IMR-90 (cell line): Measurements from ENCODE around the gene MARCHF6. TPM values are rescaled to one million over a fixed set of nuclear protein-coding genes. Genes with fewer than 3 reads are reported as not detected.

ENCODE experiments used
- ATAC-seq: fragments of 200-7000 bp; cut with Tn5 transposase; 2 replicates; pipeline ENCODE4 v1.9.1; 2020; ENCODE audit warnings: low read depth, mild to moderate bottlenecking, moderate library complexity
- BruUV-seq: library from RNA; stranded (reverse); fragments of 400-500 nt; replicated peaks from 2 replicates; lab custom pipeline; 2021; lab: Mats Ljungman, UMichigan
- CTCF ChIA-PET: fragments of 300-600 bp; formaldehyde crosslinking; extraction: SDS; loops from one replicate; lab custom pipeline; 2021; ENCODE audit warnings: antibody characterized with exemption; lab: Yijun Ruan, JAX
- POLR2A ChIA-PET: fragments of 300-600 bp; sonication (Branson Sonifier 250); formaldehyde crosslinking; loops from one replicate; lab custom pipeline; 2022; ENCODE audit warnings: antibody characterized with exemption; ENCODE audit not compliant: unreplicated experiment; lab: Charles Lee
- DNase-seq: peaks from one replicate; pipeline ENCODE4 v3.0.0; 2013
- H2AFZ ChIP-seq: replicated peaks from 2 replicates; pipeline ENCODE3; 2013; ENCODE audit warnings: low read length, mild to moderate bottlenecking; ENCODE audit not compliant: poor library complexity
- H2AK5ac ChIP-seq: 2 replicates; pipeline ENCODE4 v1.6.1; 2013; ENCODE audit warnings: low read depth, low read length, inconsistent platforms
- H2AK9ac ChIP-seq: replicated peaks from 2 replicates; pipeline ENCODE3; 2013; ENCODE audit warnings: mild to moderate bottlenecking, low read depth, low read length, moderate library complexity; ENCODE audit not compliant: poor library complexity
- H2BK120ac ChIP-seq: 2 replicates; pipeline ENCODE4 v1.6.1; 2013; ENCODE audit warnings: low read depth, low read length, inconsistent platforms
- H2BK15ac ChIP-seq: 3 replicates; pipeline ENCODE4 v1.6.1; 2013; ENCODE audit warnings: low read depth, low read length, inconsistent platforms
- H2BK20ac ChIP-seq: 2 replicates; pipeline ENCODE4 v1.6.1; 2013; ENCODE audit warnings: low read depth, mild to moderate bottlenecking, inconsistent platforms, low read length, moderate library complexity
- H2BK5ac ChIP-seq: 2 replicates; pipeline ENCODE4 v1.6.1; 2013; ENCODE audit warnings: mild to moderate bottlenecking, low read depth, low read length, inconsistent platforms; ENCODE audit not compliant: poor library complexity, severe bottlenecking
- H3K14ac ChIP-seq: replicated peaks from 2 replicates; pipeline ENCODE4 v1.6.1; 2013; ENCODE audit warnings: low read depth, low read length, inconsistent platforms
- H3K18ac ChIP-seq: 2 replicates; pipeline ENCODE4 v1.6.1; 2013; ENCODE audit warnings: low read depth, low read length, control low read depth
- H3K23ac ChIP-seq: 2 replicates; pipeline ENCODE4 v1.6.1; 2013; ENCODE audit warnings: low read depth, low read length, inconsistent platforms
- H3K27ac ChIP-seq: 2 replicates; pipeline ENCODE4 v1.5.1; 2013; ENCODE audit warnings: mild to moderate bottlenecking, control low read depth, low read length; ENCODE audit not compliant: insufficient read depth
- H3K27me3 ChIP-seq: 2 replicates; pipeline ENCODE4 v1.6.1; 2013; ENCODE audit warnings: low read length; ENCODE audit not compliant: control insufficient read depth, insufficient read depth
- H3K36me3 ChIP-seq: 2 replicates; pipeline ENCODE4 v1.6.1; 2013; ENCODE audit warnings: low read length, mixed read lengths; ENCODE audit not compliant: control insufficient read depth, insufficient read depth
- H3K4ac ChIP-seq: 2 replicates; pipeline ENCODE4 v1.6.1; 2013; ENCODE audit warnings: low read depth, low read length, inconsistent platforms
- H3K4me1 ChIP-seq: 2 replicates; pipeline ENCODE4 v1.6.1; 2013; ENCODE audit warnings: low read length, mixed read lengths; ENCODE audit not compliant: control insufficient read depth, insufficient read depth
- H3K4me2 ChIP-seq: 2 replicates; pipeline ENCODE4 v1.6.1; 2013; ENCODE audit warnings: low read depth, mild to moderate bottlenecking, control low read depth, low read length, moderate library complexity
- H3K4me3 ChIP-seq: 2 replicates; pipeline ENCODE4 v1.5.1; 2013; ENCODE audit warnings: low read depth, mild to moderate bottlenecking, control low read depth, low read length, moderate library complexity; ENCODE audit not compliant: insufficient read depth
- H3K56ac ChIP-seq: 2 replicates; pipeline ENCODE4 v1.6.1; 2013; ENCODE audit warnings: low read length, inconsistent platforms; ENCODE audit not compliant: insufficient read depth; ENCODE audit errors: extremely low read depth
- H3K79me1 ChIP-seq, 2 experiments: 2 replicates each; pipeline ENCODE4 v1.6.1; 2013; ENCODE audit warnings: low read length in 2 of 2, inconsistent platforms in 1 of 2, low read depth in 1 of 2
- H3K9ac ChIP-seq: 2 replicates; pipeline ENCODE4 v1.6.1; 2013; ENCODE audit warnings: low read depth, low read length, control low read depth
- H3K9me1 ChIP-seq: 2 replicates; pipeline ENCODE4 v1.6.1; 2013; ENCODE audit warnings: low read length, inconsistent platforms; ENCODE audit not compliant: insufficient read depth
- H3K9me3 ChIP-seq: 2 replicates; pipeline ENCODE4 v1.6.1; 2013; ENCODE audit warnings: low read length; ENCODE audit not compliant: control insufficient read depth, insufficient read depth
- H4K20me1 ChIP-seq: 2 replicates; pipeline ENCODE4 v1.6.1; 2013; ENCODE audit warnings: low read length, inconsistent platforms; ENCODE audit not compliant: insufficient read depth
- H4K5ac ChIP-seq: 2 replicates; pipeline ENCODE4 v1.6.1; 2013; ENCODE audit warnings: mild to moderate bottlenecking, low read depth, low read length, control low read depth
- H4K8ac ChIP-seq, 2 experiments: 2 replicates each; pipeline ENCODE4 v1.6.1; 2013; ENCODE audit warnings: low read depth in 2 of 2, low read length in 2 of 2, control low read depth in 1 of 2, inconsistent platforms in 1 of 2
- H4K91ac ChIP-seq: 2 replicates; pipeline ENCODE4 v1.6.1; 2013; ENCODE audit warnings: low read depth, low read length, inconsistent platforms; ENCODE audit not compliant: insufficient read depth
- BHLHE40 ChIP-seq: fragments of 150-350 bp; IDR thresholded peaks from 2 replicates; pipeline ENCODE4 v1.6.1; 2016; ENCODE audit warnings: mild to moderate bottlenecking, low read depth, low read length
- CEBPB ChIP-seq: IDR thresholded peaks from 2 replicates; pipeline ENCODE4 v1.6.1; 2012; ENCODE audit warnings: low read depth, low read length, improper control_type of control experiment
- CHD1 ChIP-seq: IDR thresholded peaks from 2 replicates; pipeline ENCODE4 v1.6.1; 2012; ENCODE audit warnings: low read depth, low read length, improper control_type of control experiment
- CTCF ChIP-seq: conservative IDR thresholded peaks from 2 replicates; pipeline ENCODE4 v1.5.1; 2012; ENCODE audit warnings: mild to moderate bottlenecking, low read depth, low read length, improper control_type of control experiment
- FOS ChIP-seq: fragments of 150-350 bp; IDR thresholded peaks from 2 replicates; pipeline ENCODE4 v1.6.1; 2016; ENCODE audit warnings: low read depth, low read length
- MAFK ChIP-seq: IDR thresholded peaks from 2 replicates; pipeline ENCODE4 v1.6.1; 2012; ENCODE audit warnings: low read depth, low read length, improper control_type of control experiment
- MAZ ChIP-seq: IDR thresholded peaks from 2 replicates; pipeline ENCODE4 v1.6.1; 2012; ENCODE audit warnings: low read depth, mild to moderate bottlenecking, low read length, improper control_type of control experiment, moderate library complexity, borderline replicate concordance
- MXI1 ChIP-seq: IDR thresholded peaks from 2 replicates; pipeline ENCODE4 v1.6.1; 2012; ENCODE audit warnings: low read depth, mild to moderate bottlenecking, low read length, moderate library complexity, borderline replicate concordance
- NFE2L2 ChIP-seq: fragments of 150-350 bp; IDR thresholded peaks from 2 replicates; pipeline ENCODE4 v1.6.1; 2016; ENCODE audit warnings: low read depth, mild to moderate bottlenecking, low read length
- POLR2A ChIP-seq: IDR thresholded peaks from 2 replicates; pipeline ENCODE4 v1.6.1; 2012; ENCODE audit warnings: mild to moderate bottlenecking, low read depth, low read length
- RAD21 ChIP-seq: IDR thresholded peaks from 2 replicates; pipeline ENCODE4 v1.6.1; 2012; ENCODE audit warnings: low read length, improper control_type of control experiment
- RCOR1 ChIP-seq: IDR thresholded peaks from 2 replicates; pipeline ENCODE4 v1.6.1; 2012; ENCODE audit warnings: mild to moderate bottlenecking, low read length, improper control_type of control experiment; ENCODE audit not compliant: insufficient replicate concordance
- RFX5 ChIP-seq: IDR thresholded peaks from 2 replicates; pipeline ENCODE4 v1.8.0; 2012; ENCODE audit warnings: low read depth, mild to moderate bottlenecking, low read length, moderate library complexity
- SMC3 ChIP-seq: fragments of 150-350 bp; IDR thresholded peaks from 2 replicates; pipeline ENCODE4 v1.6.1; 2016; ENCODE audit warnings: low read depth, mild to moderate bottlenecking, antibody characterized with exemption, low read length, moderate library complexity
- USF2 ChIP-seq: fragments of 150-350 bp; IDR thresholded peaks from 2 replicates; pipeline ENCODE4 v1.6.1; 2017; ENCODE audit warnings: mild to moderate bottlenecking, antibody characterized with exemption, low read length, low read depth
- WGBS, 2 experiments: methylation state at CpG; one replicate each; pipeline versions ENCODE4 v1.1.5 to v1.1.7; 2013; ENCODE audit warnings: missing lambda C conversion rate in 2 of 2; ENCODE audit not compliant: insufficient read length in 1 of 2; ENCODE audit errors: extremely low coverage in 2 of 2; 5-methylcytosine and 5-hydroxymethylcytosine counted together
- dilution Hi-C: fragments of 300-500 bp; cut with HindIII; formaldehyde crosslinking; loops from one replicate; pipeline ENCODE4 v1.14.3; 2018; ENCODE audit warnings: low sequenced_read_pairs; ENCODE audit not compliant: unreplicated experiment
- in situ Hi-C: fragments of 300-500 bp; cut with MboI; formaldehyde crosslinking; loops from 3 replicates; pipeline ENCODE4 v1.14.3; 2019; ENCODE audit warnings: low sequenced_read_pairs, inconsistent platforms, mixed read lengths
- intact Hi-C: fragments of 100-400 bp; cut with micrococcal nuclease; formaldehyde crosslinking; loops from 2 replicates; pipeline ENCODE4 v1.10.0; 2022
- polyA plus RNA-seq, 3 experiments: library from polyadenylated mRNA; depleted of rRNA; stranded (reverse); fragments of >200 nt; gene quantifications; 2 replicates each; pipeline ENCODE4 v1.2.3, GENCODE V29; 2012; ENCODE audit warnings: low replicate concordance in 1 of 3
- total RNA-seq: library from RNA; depleted of rRNA; stranded (reverse); fragments of >200 nt; gene quantifications from 2 replicates; pipeline ENCODE4 v1.2.3, GENCODE V29; 2012
- TF ChIP-seq, protein P1 (sequence below): fragments of 150-350 bp; IDR thresholded peaks from 2 replicates; pipeline ENCODE4 v1.6.1; 2016; ENCODE audit warnings: low read depth, mild to moderate bottlenecking, low read length, moderate library complexity, borderline replicate concordance

MARCHF6 gene
- total and polyA plus RNA-seq, 2 of the 4 experiments (the other 2 are of a cell fraction) = 55.2 to 62.6 TPM

DNA sequence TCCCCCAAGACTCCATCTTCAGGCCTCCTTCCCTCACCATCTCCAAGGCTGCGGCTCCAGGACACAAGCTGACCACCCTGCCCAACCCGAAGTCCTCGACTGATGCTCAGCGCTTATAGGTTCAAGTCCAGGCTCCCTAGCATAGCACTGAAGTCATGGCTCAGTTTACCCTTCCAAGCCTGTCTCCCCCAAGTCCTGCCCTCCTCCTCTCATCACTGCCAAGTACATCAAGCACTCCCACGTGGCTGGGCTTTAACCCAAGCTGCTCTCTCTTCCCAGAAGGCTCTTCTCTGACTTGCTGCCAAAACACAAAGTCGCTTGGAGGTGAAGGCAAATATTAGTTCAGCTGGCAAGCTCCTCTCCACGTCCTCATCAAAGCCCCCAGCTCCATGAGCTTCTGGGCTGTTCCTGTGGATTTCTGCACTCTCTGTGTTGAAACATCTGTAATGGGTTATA, 22.1 kb upstream of the MARCHF6 start:
- Histone ChIP-seq H3K79me1 (no peaks in the 10 kb centered on the region), H4K20me1 (no peaks in the 10 kb centered on the region), H3K14ac (no peak overlapping the region; the same call in 1 of the 2 replicates), H3K56ac (no peak overlapping the region), H3K4me3 (no peak overlapping the region), H3K4me1 (peaks cover 23% of the 10 kb centered on the region), H2AFZ (peak overlapping the region; percentile 25), H4K5ac (no peak overlapping the region; the same call in 1 of the 2 replicates), H3K9me3 (no peaks in the 10 kb centered on the region), H3K27me3 (peaks cover 5% of the 10 kb centered on the region; the same call in 1 of the 2 replicates), H3K36me3 (no peaks in the 10 kb centered on the region), H3K18ac (no peak overlapping the region; the same call in 1 of the 2 replicates), H2BK120ac (no peak overlapping the region), H2BK15ac (0 out of 3 replicates have a peak overlapping the region, but pooled peaks have one; percentile 8), H2BK20ac (no peak overlapping the region), H3K27ac (no peak overlapping the region; the same call in 1 of the 2 replicates), H4K91ac (no peak overlapping the region), H2AK9ac (peak overlapping the region; percentile 26), H3K4me2 (peak overlapping the region; percentile 5; the same call in 1 of the 2 replicates), H2AK5ac (peak overlapping the region; percentile 35), H3K9me1 (peaks cover 14% of the 10 kb centered on the region), H2BK5ac (no peak overlapping the region), H4K8ac (no peak overlapping the region), H3K23ac (no peak overlapping the region), H3K9ac (no peak overlapping the region), H3K4ac (peak overlapping the region; percentile 38)
- ChIA-PET POLR2A (no interaction called here), CTCF (no interaction called here)
- ATAC-seq = 0 out of 2 replicates have a peak, but pooled peaks have one; percentile 2
- in situ Hi-C loops = no loop called here
- intact Hi-C loops = loop anchor here (5.0 kb wide), 1 partner anchor 44 kb away; no protein-coding TSS in a partner anchor
- peak; percentile 82 for DNase-seq
- no TSS peak for BruUV-seq
- dilution Hi-C loops = no loop called here
- WGBS, 2 experiments = 91% methylated on average over 4 of the region's 7 CpGs; no CpG with 5 or more reads in 1 of the 2 experiments
- TF ChIP-seq RFX5 = no peak
- TF ChIP-seq USF2 = no peak
- no peak for TF ChIP-seq CEBPB
- TF ChIP-seq POLR2A = no peak
- no peak for TF ChIP-seq SMC3
- TF ChIP-seq RAD21 = no peak
- TF ChIP-seq CTCF = no peak
- no peak for TF ChIP-seq BHLHE40
- TF ChIP-seq RCOR1 = no peak
- TF ChIP-seq MAZ = no peak
- no peak for TF ChIP-seq MXI1
- TF ChIP-seq, protein P1, sequence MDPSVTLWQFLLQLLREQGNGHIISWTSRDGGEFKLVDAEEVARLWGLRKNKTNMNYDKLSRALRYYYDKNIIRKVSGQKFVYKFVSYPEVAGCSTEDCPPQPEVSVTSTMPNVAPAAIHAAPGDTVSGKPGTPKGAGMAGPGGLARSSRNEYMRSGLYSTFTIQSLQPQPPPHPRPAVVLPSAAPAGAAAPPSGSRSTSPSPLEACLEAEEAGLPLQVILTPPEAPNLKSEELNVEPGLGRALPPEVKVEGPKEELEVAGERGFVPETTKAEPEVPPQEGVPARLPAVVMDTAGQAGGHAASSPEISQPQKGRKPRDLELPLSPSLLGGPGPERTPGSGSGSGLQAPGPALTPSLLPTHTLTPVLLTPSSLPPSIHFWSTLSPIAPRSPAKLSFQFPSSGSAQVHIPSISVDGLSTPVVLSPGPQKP = no peak
- no peak for TF ChIP-seq CHD1
- TF ChIP-seq NFE2L2 = no peak
- no peak for TF ChIP-seq MAFK
- no peak for TF ChIP-seq FOS
